GM23338 (cell line): ENCODE data around the gene RAB40B. TPM values are rescaled to one million over a fixed set of nuclear protein-coding genes. Genes with fewer than 3 reads are reported as not detected.

ENCODE experiments used
- ATAC-seq: fragments of 200-7000 bp; cut with Tn5 transposase; 3 replicates; pipeline ENCODE4 v1.9.1; 2020
- DNase-seq: peaks from one replicate; pipeline ENCODE4 v3.0.0-alpha.2; 2015; ENCODE audit warnings: low spot score
- H2AFZ ChIP-seq: fragments of 200-600 bp; sonication (generic); 2 replicates; pipeline ENCODE4 v1.8.0; 2016; ENCODE audit warnings: antibody characterized with exemption, mild to moderate bottlenecking, moderate library complexity
- H3F3A ChIP-seq: fragments of 200-600 bp; sonication (generic); replicated peaks from 2 replicates; pipeline ENCODE4 v1.8.0; 2017; ENCODE audit warnings: antibody characterized with exemption, mixed run types, low read depth
- H3K27ac ChIP-seq: fragments of 200-600 bp; sonication (generic); 2 replicates; pipeline ENCODE4 v1.6.1; 2016; ENCODE audit warnings: low read depth
- H3K27me3 ChIP-seq: fragments of 200-600 bp; sonication (generic); 2 replicates; pipeline ENCODE4 v1.8.0; 2016; ENCODE audit warnings: mild to moderate bottlenecking, mixed run types, moderate library complexity; ENCODE audit not compliant: insufficient read depth
- H3K36me3 ChIP-seq: fragments of 200-600 bp; sonication (generic); 2 replicates; pipeline ENCODE4 v1.8.0; 2016; ENCODE audit warnings: mild to moderate bottlenecking; ENCODE audit not compliant: insufficient read depth
- H3K4me1 ChIP-seq: fragments of 200-600 bp; sonication (generic); 2 replicates; pipeline ENCODE4 v1.8.0; 2016; ENCODE audit warnings: mild to moderate bottlenecking, moderate library complexity; ENCODE audit not compliant: insufficient read depth
- H3K4me2 ChIP-seq: fragments of 200-600 bp; sonication (generic); 2 replicates; pipeline ENCODE4 v1.7.1; 2017; ENCODE audit warnings: mixed run types
- H3K4me3 ChIP-seq: fragments of 200-600 bp; sonication (generic); 2 replicates; pipeline ENCODE4 v1.6.1; 2016; ENCODE audit warnings: mixed run types
- H3K79me2 ChIP-seq: fragments of 200-600 bp; sonication (generic); replicated peaks from 2 replicates; pipeline ENCODE4 v1.8.0; 2017; ENCODE audit warnings: mild to moderate bottlenecking; ENCODE audit not compliant: insufficient read depth
- H3K9me2 ChIP-seq: fragments of 200-600 bp; sonication (generic); 2 replicates; pipeline ENCODE4 v1.8.0; 2017; ENCODE audit not compliant: insufficient read depth
- H4K20me1 ChIP-seq: fragments of 200-600 bp; sonication (generic); replicated peaks from 2 replicates; pipeline ENCODE4 v1.8.0; 2017; ENCODE audit warnings: mild to moderate bottlenecking; ENCODE audit not compliant: insufficient read depth
- H3K27ac Mint-ChIP-seq: 2 replicates; pipeline ENCODE4 v1.8.0; 2020; ENCODE audit warnings: inconsistent platforms, mild to moderate bottlenecking, moderate library complexity, mixed read lengths
- H3K27me3 Mint-ChIP-seq: 3 replicates; pipeline ENCODE4 v1.8.0; 2022; ENCODE audit warnings: low read depth, mild to moderate bottlenecking, moderate library complexity, mixed read lengths, inconsistent platforms; ENCODE audit not compliant: insufficient read depth, poor library complexity
- H3K36me3 Mint-ChIP-seq: 3 replicates; pipeline ENCODE4 v1.8.0; 2021; ENCODE audit warnings: low read depth, mild to moderate bottlenecking, inconsistent platforms, moderate library complexity, mixed read lengths
- H3K4me1 Mint-ChIP-seq: 3 replicates; pipeline ENCODE4 v1.8.0; 2020; ENCODE audit warnings: mild to moderate bottlenecking, inconsistent platforms, mixed read lengths
- H3K4me3 Mint-ChIP-seq: 3 replicates; pipeline ENCODE4 v1.8.0; 2021; ENCODE audit warnings: moderate library complexity, mild to moderate bottlenecking, inconsistent platforms, mixed read lengths
- H3K9me3 Mint-ChIP-seq: 3 replicates; pipeline ENCODE4 v1.8.0; 2020; ENCODE audit warnings: moderate library complexity, mild to moderate bottlenecking, inconsistent platforms, mixed read lengths
- CREB1 ChIP-seq: fragments of 250-450 bp; sonication (Bioruptor Pico); IDR thresholded peaks from 2 replicates; pipeline ENCODE4 v1.5.0; 2020; ENCODE audit warnings: low read depth, mild to moderate bottlenecking, moderate library complexity
- EZH2 ChIP-seq: fragments of 200-600 bp; sonication (generic); IDR thresholded peaks from one replicate; pipeline ENCODE4 v1.8.0; 2017; ENCODE audit warnings: antibody characterized with exemption, mild to moderate bottlenecking, low read depth; ENCODE audit not compliant: unreplicated experiment
- EZH2phosphoT487 ChIP-seq: fragments of 200-600 bp; sonication (generic); IDR thresholded peaks from one replicate; pipeline ENCODE4 v1.8.1; 2018; ENCODE audit warnings: antibody characterized with exemption; ENCODE audit not compliant: unreplicated experiment
- JUNB ChIP-seq: IDR thresholded peaks from one replicate; pipeline ENCODE4 v1.6.1; 2016; ENCODE audit warnings: antibody characterized with exemption; ENCODE audit not compliant: unreplicated experiment
- NANOG ChIP-seq: IDR thresholded peaks from 2 replicates; pipeline ENCODE4 v1.6.1; 2016; ENCODE audit warnings: antibody characterized with exemption, borderline replicate concordance
- polyA plus RNA-seq: library from polyadenylated mRNA; unstranded; fragments of >200 nt; fragmentation: Nextera tagmentation; extraction: Ambion mirVana; gene quantifications from 2 replicates; pipeline ENCODE4 v1.2.1, GENCODE V29; 2016
- total RNA-seq: library from RNA; depleted of rRNA; stranded (reverse); fragments of >200 nt; shearing (Covaris generic); gene quantifications from 2 replicates; pipeline ENCODE4 v1.2.3, GENCODE V29; 2014
- TF ChIP-seq, protein P1 (sequence below): fragments of 250-450 bp; sonication (Bioruptor Pico); IDR thresholded peaks from 2 replicates; pipeline ENCODE4 v1.5.0; 2020; ENCODE audit warnings: mild to moderate bottlenecking, moderate library complexity
- TF ChIP-seq, protein P2 (sequence below), 2 experiments: fragments of 200-600 bp in 1 of 2; sonication (generic) in 1 of 2; conservative IDR thresholded peaks; 2 replicates each; pipeline versions ENCODE4 v1.5.1 to v1.6.1; 2016 to 2017; ENCODE audit warnings: antibody characterized with exemption in 2 of 2, low read depth in 2 of 2, mild to moderate bottlenecking in 2 of 2, moderate library complexity in 1 of 2
- TF ChIP-seq, protein P3 (sequence below): IDR thresholded peaks from one replicate; pipeline ENCODE4 v1.6.1; 2018; ENCODE audit warnings: antibody characterized with exemption; ENCODE audit not compliant: unreplicated experiment

Gene RAB40B
- total and polyA plus RNA-seq, 2 experiments from 2014 or later: 4.2 to 5.2 TPM

DNA sequence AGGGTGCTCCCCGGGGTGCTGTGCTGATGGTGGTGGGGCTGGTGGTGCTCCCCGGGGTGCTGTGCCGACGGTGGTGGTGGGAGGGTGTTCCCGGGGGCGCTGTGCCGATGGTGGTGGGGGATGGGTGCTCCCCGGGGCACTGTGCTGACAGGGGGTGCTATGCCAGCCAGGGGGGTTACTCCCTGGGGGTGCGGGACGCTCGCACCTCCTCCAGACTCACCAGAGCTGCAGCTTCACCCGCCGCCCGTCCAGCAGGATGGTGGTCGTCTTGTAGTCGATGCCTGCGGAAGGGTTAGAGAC, 34.3 kb downstream of the RAB40B start (continued):
- TF ChIP-seq, protein P1, sequence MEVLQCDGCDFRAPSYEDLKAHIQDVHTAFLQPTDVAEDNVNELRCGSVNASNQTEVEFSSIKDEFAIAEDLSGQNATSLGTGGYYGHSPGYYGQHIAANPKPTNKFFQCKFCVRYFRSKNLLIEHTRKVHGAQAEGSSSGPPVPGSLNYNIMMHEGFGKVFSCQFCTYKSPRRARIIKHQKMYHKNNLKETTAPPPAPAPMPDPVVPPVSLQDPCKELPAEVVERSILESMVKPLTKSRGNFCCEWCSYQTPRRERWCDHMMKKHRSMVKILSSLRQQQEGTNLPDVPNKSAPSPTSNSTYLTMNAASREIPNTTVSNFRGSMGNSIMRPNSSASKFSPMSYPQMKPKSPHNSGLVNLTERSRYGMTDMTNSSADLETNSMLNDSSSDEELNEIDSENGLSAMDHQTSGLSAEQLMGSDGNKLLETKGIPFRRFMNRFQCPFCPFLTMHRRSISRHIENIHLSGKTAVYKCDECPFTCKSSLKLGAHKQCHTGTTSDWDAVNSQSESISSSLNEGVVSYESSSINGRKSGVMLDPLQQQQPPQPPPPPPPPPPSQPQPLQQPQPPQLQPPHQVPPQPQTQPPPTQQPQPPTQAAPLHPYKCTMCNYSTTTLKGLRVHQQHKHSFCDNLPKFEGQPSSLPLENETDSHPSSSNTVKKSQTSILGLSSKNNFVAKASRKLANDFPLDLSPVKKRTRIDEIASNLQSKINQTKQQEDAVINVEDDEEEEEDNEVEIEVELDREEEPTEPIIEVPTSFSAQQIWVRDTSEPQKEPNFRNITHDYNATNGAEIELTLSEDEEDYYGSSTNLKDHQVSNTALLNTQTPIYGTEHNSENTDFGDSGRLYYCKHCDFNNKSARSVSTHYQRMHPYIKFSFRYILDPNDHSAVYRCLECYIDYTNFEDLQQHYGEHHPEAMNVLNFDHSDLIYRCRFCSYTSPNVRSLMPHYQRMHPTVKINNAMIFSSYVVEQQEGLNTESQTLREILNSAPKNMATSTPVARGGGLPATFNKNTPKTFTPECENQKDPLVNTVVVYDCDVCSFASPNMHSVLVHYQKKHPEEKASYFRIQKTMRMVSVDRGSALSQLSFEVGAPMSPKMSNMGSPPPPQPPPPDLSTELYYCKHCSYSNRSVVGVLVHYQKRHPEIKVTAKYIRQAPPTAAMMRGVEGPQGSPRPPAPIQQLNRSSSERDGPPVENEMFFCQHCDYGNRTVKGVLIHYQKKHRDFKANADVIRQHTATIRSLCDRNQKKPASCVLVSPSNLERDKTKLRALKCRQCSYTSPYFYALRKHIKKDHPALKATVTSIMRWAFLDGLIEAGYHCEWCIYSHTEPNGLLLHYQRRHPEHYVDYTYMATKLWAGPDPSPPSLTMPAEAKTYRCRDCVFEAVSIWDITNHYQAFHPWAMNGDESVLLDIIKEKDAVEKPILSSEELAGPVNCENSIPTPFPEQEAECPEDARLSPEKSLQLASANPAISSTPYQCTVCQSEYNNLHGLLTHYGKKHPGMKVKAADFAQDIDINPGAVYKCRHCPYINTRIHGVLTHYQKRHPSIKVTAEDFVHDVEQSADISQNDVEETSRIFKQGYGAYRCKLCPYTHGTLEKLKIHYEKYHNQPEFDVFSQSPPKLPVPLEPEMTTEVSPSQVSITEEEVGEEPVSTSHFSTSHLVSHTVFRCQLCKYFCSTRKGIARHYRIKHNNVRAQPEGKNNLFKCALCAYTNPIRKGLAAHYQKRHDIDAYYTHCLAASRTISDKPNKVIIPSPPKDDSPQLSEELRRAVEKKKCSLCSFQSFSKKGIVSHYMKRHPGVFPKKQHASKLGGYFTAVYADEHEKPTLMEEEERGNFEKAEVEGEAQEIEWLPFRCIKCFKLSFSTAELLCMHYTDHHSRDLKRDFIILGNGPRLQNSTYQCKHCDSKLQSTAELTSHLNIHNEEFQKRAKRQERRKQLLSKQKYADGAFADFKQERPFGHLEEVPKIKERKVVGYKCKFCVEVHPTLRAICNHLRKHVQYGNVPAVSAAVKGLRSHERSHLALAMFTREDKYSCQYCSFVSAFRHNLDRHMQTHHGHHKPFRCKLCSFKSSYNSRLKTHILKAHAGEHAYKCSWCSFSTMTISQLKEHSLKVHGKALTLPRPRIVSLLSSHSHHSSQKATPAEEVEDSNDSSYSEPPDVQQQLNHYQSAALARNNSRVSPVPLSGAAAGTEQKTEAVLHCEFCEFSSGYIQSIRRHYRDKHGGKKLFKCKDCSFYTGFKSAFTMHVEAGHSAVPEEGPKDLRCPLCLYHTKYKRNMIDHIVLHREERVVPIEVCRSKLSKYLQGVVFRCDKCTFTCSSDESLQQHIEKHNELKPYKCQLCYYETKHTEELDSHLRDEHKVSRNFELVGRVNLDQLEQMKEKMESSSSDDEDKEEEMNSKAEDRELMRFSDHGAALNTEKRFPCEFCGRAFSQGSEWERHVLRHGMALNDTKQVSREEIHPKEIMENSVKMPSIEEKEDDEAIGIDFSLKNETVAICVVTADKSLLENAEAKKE (CRISPR knock-in tag): no peak
- TF ChIP-seq, protein P2, sequence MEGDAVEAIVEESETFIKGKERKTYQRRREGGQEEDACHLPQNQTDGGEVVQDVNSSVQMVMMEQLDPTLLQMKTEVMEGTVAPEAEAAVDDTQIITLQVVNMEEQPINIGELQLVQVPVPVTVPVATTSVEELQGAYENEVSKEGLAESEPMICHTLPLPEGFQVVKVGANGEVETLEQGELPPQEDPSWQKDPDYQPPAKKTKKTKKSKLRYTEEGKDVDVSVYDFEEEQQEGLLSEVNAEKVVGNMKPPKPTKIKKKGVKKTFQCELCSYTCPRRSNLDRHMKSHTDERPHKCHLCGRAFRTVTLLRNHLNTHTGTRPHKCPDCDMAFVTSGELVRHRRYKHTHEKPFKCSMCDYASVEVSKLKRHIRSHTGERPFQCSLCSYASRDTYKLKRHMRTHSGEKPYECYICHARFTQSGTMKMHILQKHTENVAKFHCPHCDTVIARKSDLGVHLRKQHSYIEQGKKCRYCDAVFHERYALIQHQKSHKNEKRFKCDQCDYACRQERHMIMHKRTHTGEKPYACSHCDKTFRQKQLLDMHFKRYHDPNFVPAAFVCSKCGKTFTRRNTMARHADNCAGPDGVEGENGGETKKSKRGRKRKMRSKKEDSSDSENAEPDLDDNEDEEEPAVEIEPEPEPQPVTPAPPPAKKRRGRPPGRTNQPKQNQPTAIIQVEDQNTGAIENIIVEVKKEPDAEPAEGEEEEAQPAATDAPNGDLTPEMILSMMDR (conservative IDR thresholded peaks at IDR 0.05; ENCODE audit: low read depth in 2 of 2): no peak

DNA sequence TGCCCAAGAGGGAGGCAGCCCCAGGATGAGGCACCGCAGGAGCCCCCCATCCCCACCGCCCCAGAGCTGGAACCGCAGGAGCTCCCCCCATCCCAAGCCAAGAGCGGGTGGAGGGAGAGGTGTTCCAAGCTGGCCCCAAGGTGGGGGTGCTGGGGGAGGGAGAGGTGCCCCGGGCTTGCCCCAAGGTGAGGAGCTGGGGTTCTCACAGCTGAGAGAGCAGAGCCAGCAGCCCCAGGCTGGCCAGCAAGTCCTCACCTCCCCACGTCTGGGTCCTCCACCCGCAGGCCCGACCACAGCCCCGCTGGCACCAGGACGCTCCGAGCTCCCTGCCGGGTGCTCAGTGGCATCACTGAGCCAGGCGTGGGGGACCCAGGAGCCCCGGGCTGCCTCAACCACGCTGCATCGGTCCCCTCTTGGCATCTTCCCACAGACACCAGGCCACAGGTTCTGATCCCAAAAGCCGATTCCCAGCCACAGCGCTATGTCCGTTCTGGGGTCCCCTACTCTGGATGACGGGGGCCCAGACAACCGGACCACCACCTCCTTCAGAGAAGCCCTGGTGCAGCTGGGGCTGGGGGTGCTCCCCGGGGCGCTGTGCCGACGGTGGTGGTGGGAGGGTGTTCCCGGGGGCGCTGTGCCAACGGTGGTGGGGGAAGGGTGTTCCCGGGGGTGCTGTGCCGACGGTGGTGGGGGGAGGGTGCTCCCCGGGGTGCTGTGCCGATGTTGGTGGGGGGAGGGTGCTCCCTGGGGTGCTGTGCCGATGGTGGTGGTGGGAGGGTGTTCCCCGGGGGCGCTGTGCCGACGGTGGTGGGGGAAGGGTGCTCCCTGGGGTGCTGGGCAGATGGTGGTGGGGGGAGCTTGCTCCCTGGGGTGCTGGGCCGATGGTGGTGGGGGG, 34.9 kb downstream of the RAB40B start:
- no peaks in the 10 kb centered on the region for H3K27me3 ChIP-seq
- ATAC-seq (no peak), DNase-seq (no peak)
- H2AFZ ChIP-seq: no peak overlapping the region
- H3K4me1 ChIP-seq: no peaks in the 10 kb centered on the region
- H3K79me2 ChIP-seq: no peaks in the 10 kb centered on the region
- H3K36me3 ChIP-seq: no peaks in the 10 kb centered on the region
- H4K20me1 ChIP-seq: no peaks in the 10 kb centered on the region
- Mint-ChIP-seq H3K36me3 (no peaks in the 10 kb centered on the region; the same call in 2 of the 3 replicates), H3K4me1 (peaks cover 2% of the 10 kb centered on the region; the same call in 2 of the 3 replicates), H3K27ac (no peak overlapping the region), H3K4me3 (no peak overlapping the region), H3K9me3 (peaks cover 5% of the 10 kb centered on the region; the same call in 1 of the 3 replicates), H3K27me3 (peaks cover 15% of the 10 kb centered on the region)
- no peaks in the 10 kb centered on the region for H3K9me2 ChIP-seq
- no peak overlapping the region for H3K4me3 ChIP-seq
- no peaks in the 10 kb centered on the region for H3F3A ChIP-seq
- H3K27ac ChIP-seq: no peak overlapping the region
- H3K4me2 ChIP-seq: no peak overlapping the region
- TF ChIP-seq CREB1 (CRISPR knock-in tag) (no peak), EZH2phosphoT487 (no peak), JUNB (no peak), NANOG (no peak), EZH2 (no peak)
- TF ChIP-seq, protein P3, sequence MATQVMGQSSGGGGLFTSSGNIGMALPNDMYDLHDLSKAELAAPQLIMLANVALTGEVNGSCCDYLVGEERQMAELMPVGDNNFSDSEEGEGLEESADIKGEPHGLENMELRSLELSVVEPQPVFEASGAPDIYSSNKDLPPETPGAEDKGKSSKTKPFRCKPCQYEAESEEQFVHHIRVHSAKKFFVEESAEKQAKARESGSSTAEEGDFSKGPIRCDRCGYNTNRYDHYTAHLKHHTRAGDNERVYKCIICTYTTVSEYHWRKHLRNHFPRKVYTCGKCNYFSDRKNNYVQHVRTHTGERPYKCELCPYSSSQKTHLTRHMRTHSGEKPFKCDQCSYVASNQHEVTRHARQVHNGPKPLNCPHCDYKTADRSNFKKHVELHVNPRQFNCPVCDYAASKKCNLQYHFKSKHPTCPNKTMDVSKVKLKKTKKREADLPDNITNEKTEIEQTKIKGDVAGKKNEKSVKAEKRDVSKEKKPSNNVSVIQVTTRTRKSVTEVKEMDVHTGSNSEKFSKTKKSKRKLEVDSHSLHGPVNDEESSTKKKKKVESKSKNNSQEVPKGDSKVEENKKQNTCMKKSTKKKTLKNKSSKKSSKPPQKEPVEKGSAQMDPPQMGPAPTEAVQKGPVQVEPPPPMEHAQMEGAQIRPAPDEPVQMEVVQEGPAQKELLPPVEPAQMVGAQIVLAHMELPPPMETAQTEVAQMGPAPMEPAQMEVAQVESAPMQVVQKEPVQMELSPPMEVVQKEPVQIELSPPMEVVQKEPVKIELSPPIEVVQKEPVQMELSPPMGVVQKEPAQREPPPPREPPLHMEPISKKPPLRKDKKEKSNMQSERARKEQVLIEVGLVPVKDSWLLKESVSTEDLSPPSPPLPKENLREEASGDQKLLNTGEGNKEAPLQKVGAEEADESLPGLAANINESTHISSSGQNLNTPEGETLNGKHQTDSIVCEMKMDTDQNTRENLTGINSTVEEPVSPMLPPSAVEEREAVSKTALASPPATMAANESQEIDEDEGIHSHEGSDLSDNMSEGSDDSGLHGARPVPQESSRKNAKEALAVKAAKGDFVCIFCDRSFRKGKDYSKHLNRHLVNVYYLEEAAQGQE: no peak
